Measurements from ENCODE around the gene MEGF11.
"Not testable (repeated sequence)": the region's sequence is repeated elsewhere in the genome, so short reads cannot be mapped to it uniquely, and the experiment has no call there.

DNA sequence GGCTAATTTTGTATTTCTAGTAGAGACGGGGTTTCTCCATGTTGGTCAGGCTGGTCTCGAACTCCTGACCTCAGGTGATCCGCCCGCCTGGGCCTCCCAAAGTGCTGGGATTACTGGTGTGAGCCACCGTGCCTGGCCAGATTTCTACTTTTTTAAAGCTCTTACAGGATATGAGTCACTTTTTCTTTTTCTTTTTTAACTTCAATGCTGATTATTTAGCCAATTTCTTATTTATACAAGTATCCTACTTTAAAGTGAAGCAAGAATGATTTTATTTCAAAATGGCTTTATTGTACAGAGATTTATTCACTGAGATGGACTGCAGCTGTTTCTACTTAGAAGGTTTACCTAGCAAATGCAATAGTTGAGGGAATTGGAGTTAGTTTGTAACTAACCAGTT is 381.0 kb downstream of the MEGF11 start:
- not testable (repeated sequence) for TF ChIP-seq POLR2A, EP300, POLR2AphosphoS5 (IDR thresholded peaks at IDR 0.05)
- TF ChIP-seq, protein P1, sequence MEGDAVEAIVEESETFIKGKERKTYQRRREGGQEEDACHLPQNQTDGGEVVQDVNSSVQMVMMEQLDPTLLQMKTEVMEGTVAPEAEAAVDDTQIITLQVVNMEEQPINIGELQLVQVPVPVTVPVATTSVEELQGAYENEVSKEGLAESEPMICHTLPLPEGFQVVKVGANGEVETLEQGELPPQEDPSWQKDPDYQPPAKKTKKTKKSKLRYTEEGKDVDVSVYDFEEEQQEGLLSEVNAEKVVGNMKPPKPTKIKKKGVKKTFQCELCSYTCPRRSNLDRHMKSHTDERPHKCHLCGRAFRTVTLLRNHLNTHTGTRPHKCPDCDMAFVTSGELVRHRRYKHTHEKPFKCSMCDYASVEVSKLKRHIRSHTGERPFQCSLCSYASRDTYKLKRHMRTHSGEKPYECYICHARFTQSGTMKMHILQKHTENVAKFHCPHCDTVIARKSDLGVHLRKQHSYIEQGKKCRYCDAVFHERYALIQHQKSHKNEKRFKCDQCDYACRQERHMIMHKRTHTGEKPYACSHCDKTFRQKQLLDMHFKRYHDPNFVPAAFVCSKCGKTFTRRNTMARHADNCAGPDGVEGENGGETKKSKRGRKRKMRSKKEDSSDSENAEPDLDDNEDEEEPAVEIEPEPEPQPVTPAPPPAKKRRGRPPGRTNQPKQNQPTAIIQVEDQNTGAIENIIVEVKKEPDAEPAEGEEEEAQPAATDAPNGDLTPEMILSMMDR (IDR thresholded peaks at IDR 0.05): not testable (repeated sequence)
